NCI-H187 (cell line): ENCODE results near the gene TMED7.

Experiments used
- DNase-seq, 2 experiments: peaks; one replicate each; lab custom pipeline; 2025; lab: John Stamatoyannopoulos, UW

Gene TMED7

DNA sequence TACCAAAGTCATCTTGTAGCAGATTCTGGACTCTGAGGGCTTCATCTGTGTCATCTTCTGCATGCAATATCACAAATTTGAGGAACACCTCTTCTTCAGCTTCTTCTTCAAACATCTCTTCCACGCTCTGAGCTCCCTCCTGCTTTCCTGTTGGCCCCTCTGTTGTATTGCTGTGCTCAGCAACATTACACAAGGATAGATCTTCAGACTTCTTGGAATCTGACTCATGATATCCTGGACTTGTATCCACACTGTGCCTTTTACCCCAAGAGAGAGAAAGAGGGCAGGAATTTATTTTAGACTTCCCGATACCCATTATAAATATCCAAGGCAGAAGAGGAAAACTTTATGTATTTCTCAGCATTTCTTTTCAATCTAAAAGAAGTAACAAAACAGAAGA lies 44.9 kb downstream of the TMED7 start:
- DNase-seq = no peak

DNA sequence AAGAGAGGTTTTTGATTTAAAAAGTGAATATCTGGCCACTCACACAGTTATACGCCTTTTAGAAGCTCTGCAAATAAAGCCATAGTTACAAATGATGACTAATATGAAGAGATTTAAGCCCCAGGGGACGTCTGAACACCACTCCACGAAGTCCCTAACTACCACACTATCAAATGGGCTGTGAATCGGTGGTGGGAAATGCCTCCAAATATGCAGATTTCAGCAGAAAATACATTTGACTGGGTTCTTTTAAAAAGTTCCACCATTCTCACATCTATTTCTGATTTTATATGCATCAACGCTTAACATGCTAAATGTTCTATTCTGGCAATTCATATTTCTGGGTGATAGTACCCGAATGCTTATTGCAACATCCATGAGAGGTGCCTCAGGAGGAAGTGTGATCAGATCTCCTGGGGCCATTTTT lies 46.1 kb downstream of the TMED7 start:
- no peak for DNase-seq

DNA sequence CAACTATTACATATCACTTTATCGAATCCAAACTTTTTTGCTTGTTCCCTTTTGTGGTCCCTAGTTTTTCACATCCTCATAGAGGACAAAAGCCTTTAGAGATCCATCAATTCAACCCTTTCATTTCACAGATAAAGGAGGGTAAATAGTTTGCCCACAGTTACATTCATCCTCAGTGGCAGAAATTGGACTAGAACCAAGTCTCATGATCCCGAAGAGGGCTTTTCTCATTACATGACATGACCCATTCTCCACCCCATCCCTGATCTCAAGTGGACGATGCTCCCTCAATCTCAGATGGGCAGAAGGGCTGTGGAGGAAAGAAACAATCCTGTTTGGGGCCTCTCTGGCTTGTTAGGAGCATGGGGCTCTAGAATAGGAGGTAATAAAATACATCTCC lies 46.6 kb downstream of the TMED7 start:
- no peak for DNase-seq

DNA sequence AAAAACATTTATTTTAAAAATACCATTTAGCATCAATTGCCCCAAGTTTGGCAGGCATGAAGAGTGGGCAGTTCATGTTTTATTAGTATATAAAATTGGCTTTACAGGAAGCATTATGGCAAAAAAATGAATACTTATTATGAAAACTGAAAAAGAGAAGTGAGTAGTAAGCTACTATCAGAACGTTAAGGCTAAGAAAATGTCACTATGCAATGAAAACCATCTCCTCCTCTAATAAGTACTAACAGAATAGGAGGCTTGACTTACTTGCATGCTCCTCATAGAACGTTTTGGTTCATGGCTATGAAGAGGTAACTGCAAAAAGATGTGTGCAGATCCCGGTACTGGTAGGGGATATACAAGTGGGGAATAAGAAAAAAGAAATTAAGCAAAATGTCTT lies 47.2 kb downstream of the TMED7 start:
- DNase-seq = no peak

DNA sequence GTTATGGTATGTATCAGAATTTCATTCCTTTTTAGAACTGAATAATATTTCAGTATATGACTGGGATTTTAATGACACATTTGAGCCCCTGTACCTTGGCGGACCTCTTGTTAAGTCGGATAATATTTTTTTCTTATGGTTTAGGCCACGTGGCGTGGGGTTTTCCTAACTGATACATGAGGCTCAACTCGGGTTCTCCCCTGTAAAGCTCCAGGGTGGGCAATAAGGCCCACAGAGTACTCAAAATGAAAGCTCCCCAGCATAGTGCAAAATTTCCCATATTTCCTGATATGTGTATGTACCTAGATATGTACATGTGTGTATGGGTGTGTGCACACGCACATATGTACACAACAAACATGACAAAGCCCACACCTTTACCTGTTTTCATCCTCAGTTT lies 48.1 kb downstream of the TMED7 start:
- DNase-seq = no peak

DNA sequence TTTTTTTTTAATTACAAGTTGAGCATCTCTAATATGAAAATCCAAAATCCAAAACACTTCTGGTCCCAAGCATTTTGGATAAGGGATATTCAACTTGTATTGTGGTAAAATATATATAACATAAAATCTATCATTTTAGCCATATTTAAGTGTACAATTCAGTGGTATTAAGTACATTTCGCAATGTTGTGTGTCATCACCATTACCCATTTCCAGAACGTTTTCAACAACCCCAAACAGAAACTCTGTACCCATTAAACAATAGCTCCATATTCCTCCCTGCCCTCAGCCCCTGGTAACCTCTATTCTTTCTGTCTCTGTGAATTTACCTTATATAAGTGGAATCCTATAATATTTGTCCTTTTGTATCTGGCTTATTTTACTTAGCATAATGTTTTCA lies 48.5 kb downstream of the TMED7 start:
- DNase-seq = no peak

DNA sequence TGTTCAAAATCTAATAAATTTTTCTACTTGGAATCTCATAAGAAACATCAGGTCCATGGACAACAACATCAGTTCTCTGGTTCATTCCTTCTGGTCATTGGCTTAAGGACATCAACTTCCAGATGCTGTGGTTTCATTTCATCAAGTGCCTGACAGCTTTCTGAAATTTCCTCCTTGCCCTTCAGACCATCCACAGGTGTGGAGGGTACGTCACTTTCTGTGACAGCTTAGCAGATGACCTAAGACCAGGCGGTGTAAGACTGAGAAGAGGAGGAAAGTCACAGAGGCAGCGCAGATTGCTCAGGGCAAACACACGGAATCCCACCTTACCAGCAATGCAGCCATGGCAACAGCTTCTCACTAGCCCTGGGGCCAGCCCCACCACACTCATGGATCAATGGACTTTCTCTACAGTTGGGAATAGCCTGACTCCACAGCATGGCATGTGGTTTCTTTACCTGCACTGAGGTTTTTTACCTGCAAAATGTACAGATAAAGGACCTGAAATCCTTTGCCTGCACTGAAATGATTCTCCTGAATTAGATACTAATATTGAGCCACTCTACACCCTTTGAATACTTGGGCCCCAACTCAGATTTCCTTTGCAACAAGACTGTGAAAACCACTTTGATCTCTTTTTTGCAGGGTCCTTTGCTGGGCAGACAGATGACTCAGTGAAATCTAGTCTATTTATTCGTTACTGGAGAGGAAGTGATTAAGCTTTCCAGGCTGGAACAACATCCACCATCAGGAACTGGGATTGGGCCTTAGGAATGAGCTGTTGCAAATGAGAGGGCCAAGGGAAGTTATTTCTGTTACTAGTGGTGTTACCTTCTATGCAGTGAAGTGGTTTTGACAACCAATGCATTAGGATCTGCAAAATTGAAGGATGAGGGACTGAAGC lies 50.4 kb downstream of the TMED7 start:
- no peak for DNase-seq

DNA sequence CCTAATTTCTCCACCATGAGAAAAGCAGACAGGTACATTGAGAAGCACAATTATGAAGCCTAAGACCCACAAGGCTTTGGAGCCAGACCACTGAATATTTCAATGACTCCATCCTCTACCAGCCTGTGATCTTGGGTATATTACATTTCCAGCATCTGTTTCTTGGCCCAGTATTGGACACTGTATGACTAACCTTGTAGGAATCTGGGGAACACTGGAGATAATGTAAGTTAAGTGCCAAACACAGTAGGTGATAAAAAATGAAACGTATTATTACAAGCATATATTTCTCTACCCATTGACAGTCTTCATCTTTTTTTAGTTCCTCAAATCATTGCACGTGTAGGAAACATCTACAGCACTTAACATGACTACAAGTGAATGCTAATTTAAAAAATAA lies 52.7 kb downstream of the TMED7 start:
- no peak for DNase-seq

DNA sequence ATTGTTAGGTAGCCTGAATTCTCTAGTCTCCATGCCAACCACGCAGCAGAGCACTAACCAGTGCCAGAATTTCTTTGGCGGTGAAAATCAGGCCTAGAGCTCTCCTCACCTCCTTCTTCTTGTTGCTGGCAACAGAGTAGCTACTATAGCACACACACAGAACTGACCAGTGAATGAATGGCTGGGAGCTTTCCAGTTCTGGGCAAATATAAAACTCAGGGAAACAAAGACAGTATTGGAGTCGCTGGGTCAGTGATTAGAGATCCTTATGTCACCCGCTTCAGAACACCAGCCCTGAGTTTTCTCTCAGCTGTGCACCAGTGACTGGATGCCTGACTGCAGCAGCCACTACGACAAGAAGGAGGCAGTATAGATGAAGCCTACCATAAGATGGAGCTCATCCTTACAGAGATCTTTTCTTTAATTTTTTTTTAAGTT lies 54.4 kb downstream of the TMED7 start:
- no peak for DNase-seq

DNA sequence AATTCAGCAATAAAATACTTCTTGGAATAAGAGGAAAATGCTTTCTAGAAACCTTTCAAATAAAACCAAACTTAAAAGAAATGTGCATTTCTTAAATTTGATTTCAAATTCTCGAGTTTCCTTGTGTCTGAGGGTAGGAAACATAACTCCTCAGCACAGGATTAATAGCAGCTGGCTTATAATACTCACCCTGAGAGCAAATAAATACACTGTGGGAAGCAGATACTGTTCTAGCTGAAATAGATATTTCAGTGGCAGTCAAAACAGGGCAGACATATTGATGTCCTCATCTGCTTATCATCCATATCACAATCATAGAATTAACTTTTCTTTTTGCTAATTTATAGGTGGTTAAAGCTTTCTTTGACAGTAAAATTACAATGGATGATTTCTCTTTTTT lies 57.2 kb downstream of the TMED7 start:
- no peak for DNase-seq

DNA sequence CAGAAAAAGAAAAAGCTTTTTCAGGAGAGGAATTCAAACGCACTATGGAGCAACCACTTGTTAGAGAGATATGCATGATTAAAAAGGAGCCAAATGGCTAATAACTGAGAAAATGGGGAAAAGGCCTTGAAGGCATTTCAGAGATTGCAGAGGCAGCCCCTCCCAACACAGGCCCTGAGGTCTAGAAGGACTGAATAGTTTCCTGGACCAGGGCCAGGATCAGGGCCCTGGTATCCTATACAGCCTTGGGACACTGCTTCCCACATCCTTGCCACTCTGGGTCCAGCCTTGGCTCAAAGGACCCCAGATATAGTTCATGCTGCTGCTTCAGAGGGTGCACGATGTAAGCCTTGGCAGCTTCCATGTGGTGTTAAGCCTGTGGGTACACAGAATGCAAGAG lies 60.6 kb downstream of the TMED7 start:
- DNase-seq = no peak
